HepG2 (cell line): Measurements from ENCODE around the gene NTN4. TPM values are rescaled to one million over a fixed set of nuclear protein-coding genes. Genes with fewer than 3 reads are reported as not detected.

Experiments used
- ATAC-seq: fragments of 200-7000 bp; cut with Tn5 transposase; 3 replicates; pipeline ENCODE4 v1.9.1; 2020; ENCODE audit warnings: mild to moderate bottlenecking, moderate library complexity
- BruUV-seq: library from RNA; stranded (reverse); fragments of 400-500 nt; replicated peaks from 2 replicates; lab custom pipeline; 2021; lab: Mats Ljungman, UMichigan
- CTCF ChIA-PET: fragments of 300-600 bp; formaldehyde crosslinking; extraction: SDS; loops from one replicate; lab custom pipeline; 2021; ENCODE audit warnings: low total read pairs, inconsistent platforms, low intra/inter-chr PET ratio; lab: Yijun Ruan, JAX
- POLR2A ChIA-PET: fragments of 350-600 bp; sonication (Branson Sonifier 250); formaldehyde crosslinking; loops from one replicate; lab custom pipeline; 2020; ENCODE audit warnings: antibody characterized with exemption, inconsistent platforms; lab: Yijun Ruan, JAX
- DNase-seq: peaks from one replicate; pipeline ENCODE4 v3.0.0-alpha.2; 2015; ENCODE audit warnings: low spot score
- FAIRE-seq: peaks from 3 replicates; lab custom pipeline; 2011; peaks lifted over from hg19 to GRCh38; lab: Jason Lieb, UNC
- H2AFZ ChIP-seq: one replicate; pipeline ENCODE4 v1.6.1; 2011; ENCODE audit warnings: low read length, inconsistent platforms
- H3K27ac ChIP-seq: fragments of 300-600 bp; 3 replicates; pipeline ENCODE4 v1.8.0; 2011; ENCODE audit warnings: mixed run types, mild to moderate bottlenecking, mixed read lengths, low read length, inconsistent platforms; ENCODE audit not compliant: insufficient read depth; ENCODE audit errors: extremely low read length
- H3K27me3 ChIP-seq, 2 experiments: fragments of 200-600 bp in 1 of 2; 2 replicates in 1 of 2; 3 replicates in 1 of 2; pipeline versions ENCODE4 v1.6.0 to v1.8.0; 2011; ENCODE audit warnings: low read length in 2 of 2, mild to moderate bottlenecking in 2 of 2, moderate library complexity in 2 of 2, inconsistent platforms in 1 of 2; ENCODE audit not compliant: insufficient read depth in 2 of 2, control insufficient read depth in 1 of 2
- H3K36me3 ChIP-seq, 2 experiments: fragments of 200-600 bp in 1 of 2; replicated peaks in 1 of 2; 2 replicates in 1 of 2; 3 replicates in 1 of 2; pipeline versions ENCODE4 v1.5.1 to v1.8.0; 2011; ENCODE audit warnings: low read length in 2 of 2, inconsistent platforms in 1 of 2; ENCODE audit not compliant: insufficient read depth in 2 of 2, control insufficient read depth in 1 of 2
- H3K4me1 ChIP-seq: 2 replicates; pipeline ENCODE4 v1.5.1; 2012; ENCODE audit warnings: low read length, inconsistent platforms; ENCODE audit not compliant: insufficient read depth
- H3K4me2 ChIP-seq: 2 replicates; pipeline ENCODE4 v1.6.0; 2011; ENCODE audit warnings: low read depth, low read length, inconsistent platforms
- H3K4me3 ChIP-seq, 3 experiments: fragments of 200-600 bp in 1 of 3; sonication (generic), shearing (Covaris generic) in 1 of 3; replicated peaks in 1 of 3; 2 replicates each; pipeline ENCODE4 v1.5.1; 2011 to 2016; ENCODE audit warnings: low read length in 3 of 3, inconsistent platforms in 2 of 3, low read depth in 2 of 3, mild to moderate bottlenecking in 2 of 3, control low read depth in 1 of 3, mixed read lengths in 1 of 3; ENCODE audit not compliant: insufficient read depth in 1 of 3
- H3K79me2 ChIP-seq: one replicate; pipeline ENCODE4 v1.6.1; 2011; ENCODE audit warnings: low read length, inconsistent platforms; ENCODE audit not compliant: insufficient read depth
- H3K9ac ChIP-seq: 2 replicates; pipeline ENCODE4 v1.6.0; 2011; ENCODE audit warnings: mild to moderate bottlenecking, low read depth, low read length, inconsistent platforms; ENCODE audit not compliant: insufficient read depth
- H3K9me3 ChIP-seq: 2 replicates; pipeline ENCODE4 v1.5.1; 2012; ENCODE audit warnings: mild to moderate bottlenecking, low read length
- H4K20me1 ChIP-seq: 2 replicates; pipeline ENCODE4 v1.6.0; 2011; ENCODE audit warnings: inconsistent platforms, mild to moderate bottlenecking, low read length, moderate library complexity; ENCODE audit not compliant: insufficient read depth
- FOXJ3 ChIP-seq: sonication (generic); formaldehyde crosslinking; IDR thresholded peaks from 2 replicates; pipeline ENCODE4 v1.4.0; 2020; ENCODE audit warnings: missing genetic modification reagents, mild to moderate bottlenecking, borderline replicate concordance
- HES4 ChIP-seq: sonication (generic); formaldehyde crosslinking; IDR thresholded peaks from 2 replicates; pipeline ENCODE4 v1.9.0; 2021; ENCODE audit warnings: mild to moderate bottlenecking, missing genetic modification reagents, borderline replicate concordance
- PTBP1 ChIP-seq: fragments of 200-400 bp; formaldehyde crosslinking; IDR thresholded peaks from 2 replicates; pipeline ENCODE4 v1.6.1; 2018; ENCODE audit warnings: low read length, low read depth; ENCODE audit not compliant: poor library complexity, severe bottlenecking
- TRIM24 ChIP-seq: sonication (generic); formaldehyde crosslinking; IDR thresholded peaks from 2 replicates; pipeline ENCODE4 v1.8.0; 2022; ENCODE audit warnings: mild to moderate bottlenecking, missing genetic modification reagents
- ZFP90 ChIP-seq: sonication (generic); formaldehyde crosslinking; IDR thresholded peaks from 2 replicates; pipeline ENCODE4 v1.8.0; 2022; ENCODE audit warnings: missing genetic modification reagents, mild to moderate bottlenecking, inconsistent platforms, borderline replicate concordance
- ZNF264 ChIP-seq: sonication (generic); formaldehyde crosslinking; IDR thresholded peaks from 2 replicates; pipeline ENCODE4 v1.4.0; 2020; ENCODE audit warnings: missing genetic modification reagents
- ZNF496 ChIP-seq: sonication (generic); formaldehyde crosslinking; IDR thresholded peaks from 2 replicates; pipeline ENCODE4 v1.8.1; 2023; ENCODE audit warnings: mild to moderate bottlenecking, moderate library complexity, missing genetic modification reagents; ENCODE audit not compliant: insufficient replicate concordance
- ZNF564 ChIP-seq: sonication (generic); formaldehyde crosslinking; IDR thresholded peaks from 2 replicates; pipeline ENCODE4 v1.8.1; 2023; ENCODE audit warnings: mild to moderate bottlenecking, missing genetic modification reagents
- ZNF589 ChIP-seq: sonication (generic); formaldehyde crosslinking; conservative IDR thresholded peaks from 2 replicates; pipeline ENCODE4 v1.8.0; 2022; ENCODE audit warnings: mild to moderate bottlenecking, moderate library complexity, missing genetic modification reagents
- ZNF670 ChIP-seq: sonication (generic); formaldehyde crosslinking; IDR thresholded peaks from 2 replicates; pipeline ENCODE4 v1.8.0; 2022; ENCODE audit warnings: mild to moderate bottlenecking, missing genetic modification reagents, borderline replicate concordance
- ZNF768 ChIP-seq: sonication (generic); formaldehyde crosslinking; IDR thresholded peaks from 2 replicates; pipeline ENCODE4 v1.4.0; 2020; ENCODE audit warnings: missing genetic modification reagents
- WGBS: methylation state at CpG from one replicate; pipeline ENCODE4 v1.1.6; 2017; ENCODE audit warnings: low lambda C conversion rate; 5-methylcytosine and 5-hydroxymethylcytosine counted together
- in situ Hi-C: cut with HindIII; loops from 2 replicates; pipeline ENCODE4 v1.10.0; 2017; ENCODE audit warnings: low pct_unique_long_range_greater_than_20kb; ENCODE audit not compliant: extremely low pct_ligation_motif_present
- intact Hi-C: fragments of 100-400 bp; cut with micrococcal nuclease; formaldehyde crosslinking; loops from one replicate; pipeline ENCODE4 v1.10.0; 2022; ENCODE audit not compliant: unreplicated experiment
- polyA plus RNA-seq, 8 experiments: library from polyadenylated mRNA; depleted of rRNA in 3 of 8; stranded (reverse) in 7 of 8; unstranded in 1 of 8; fragments of >200 nt; fragmentation: Illumina TruSeq in 4 of 8; extraction: Trizol in 4 of 8; gene quantifications; 2 replicates each; pipeline versions ENCODE4 v1.2.1 to v1.2.3, GENCODE V29; 2011 to 2016; ENCODE audit warnings: low read depth in 4 of 8, missing spikeins in 1 of 8, mixed read lengths in 1 of 8; ENCODE audit not compliant: insufficient read depth in 1 of 8
- total RNA-seq, 5 experiments: library from RNA; depleted of rRNA; stranded (reverse); fragments of >200 nt; fragmentation: Illumina TruSeq; extraction: Trizol; gene quantifications; 2 replicates each; pipeline ENCODE4 v1.2.3, GENCODE V29; 2016; ENCODE audit warnings: low read depth in 1 of 5
- TF ChIP-seq, protein P1 (sequence below): sonication (generic); formaldehyde crosslinking; IDR thresholded peaks from 2 replicates; pipeline ENCODE4 v1.5.0; 2020; ENCODE audit warnings: missing genetic modification reagents, mild to moderate bottlenecking, borderline replicate concordance
- TF ChIP-seq, protein P2 (sequence below), 2 experiments: sonication (generic) in 1 of 2; formaldehyde crosslinking in 1 of 2; IDR thresholded peaks; 2 replicates each; pipeline versions ENCODE4 v1.6.1 to v1.9.0; 2014 to 2022; ENCODE audit warnings: antibody characterized with exemption in 1 of 2, borderline replicate concordance in 1 of 2, inconsistent platforms in 1 of 2, low read depth in 1 of 2, missing genetic modification reagents in 1 of 2
- TF ChIP-seq, protein P3 (sequence below): sonication (generic); formaldehyde crosslinking; IDR thresholded peaks from 2 replicates; pipeline ENCODE4 v1.5.0; 2020; ENCODE audit warnings: missing genetic modification reagents, mild to moderate bottlenecking, borderline replicate concordance

The NTN4 gene
- total and polyA plus RNA-seq, 2 of the 13 experiments (the other 11 are each of a cell fraction or from before 2014, with no cell fraction given), result 7.8 to 11.5 TPM

DNA sequence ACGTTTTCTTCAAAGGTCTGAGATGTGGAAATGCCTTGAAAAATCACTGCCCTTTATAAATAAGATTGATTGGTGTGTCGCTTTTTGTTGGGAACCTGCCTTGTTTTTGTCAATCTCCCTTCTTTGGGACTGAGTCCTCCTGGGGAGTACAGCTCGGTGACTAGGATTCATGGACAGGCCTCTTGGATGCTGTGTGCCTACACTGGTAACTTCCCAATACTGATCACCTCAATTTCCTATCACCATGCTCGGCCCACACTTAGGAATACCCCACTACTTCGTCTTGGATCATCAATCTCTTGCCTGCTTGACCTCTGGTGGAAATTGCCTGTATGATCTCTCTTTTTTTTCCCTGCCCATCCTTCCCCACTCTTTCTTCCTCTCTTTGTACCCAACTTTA lies 34.2 kb downstream of the NTN4 start (continued):
- TF ChIP-seq TRIM24 (no peak), ZNF589 (CRISPR knock-in tag) (no peak)

DNA sequence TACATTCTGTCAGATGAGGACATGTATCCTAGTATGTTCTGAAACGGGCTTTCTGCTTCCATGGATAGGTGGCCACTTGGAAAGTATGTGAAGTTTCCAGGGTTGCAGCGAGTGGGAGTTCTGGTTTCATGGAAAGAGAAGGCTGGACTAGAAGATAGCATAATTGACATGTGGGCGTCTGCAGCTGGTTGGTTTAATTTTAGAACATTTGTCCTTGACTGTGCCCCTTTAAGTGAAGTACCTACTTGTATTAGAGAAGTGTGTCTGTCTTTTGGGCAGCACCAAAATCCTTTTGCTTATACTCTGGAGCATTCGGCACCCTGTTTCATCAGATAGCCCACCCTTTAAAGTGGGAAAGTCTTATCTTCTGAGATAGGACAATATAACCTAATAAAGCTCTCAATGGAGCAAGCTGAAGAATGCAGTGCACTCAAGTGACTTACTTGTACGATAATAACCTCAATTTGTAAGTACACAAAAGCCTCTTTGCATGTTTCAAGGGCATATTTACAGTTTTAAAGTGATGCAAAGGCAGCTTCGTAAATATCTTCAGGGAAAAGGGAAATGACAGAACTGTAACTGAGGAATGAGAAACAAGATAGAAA lies 35.2 kb downstream of the NTN4 start:
- no peaks in the 10 kb centered on the region for H3K27me3 ChIP-seq
- H4K20me1 ChIP-seq, result no peaks in the 10 kb centered on the region
- DNase-seq (no peak), ATAC-seq (no peak), FAIRE-seq (no peak)
- CTCF ChIA-PET, result no interaction called here
- H3K4me1 ChIP-seq, result peaks cover 12% of the 10 kb centered on the region
- no peak overlapping the region for H3K9ac ChIP-seq
- intact Hi-C loops (no loop called here), in situ Hi-C loops (no loop called here)
- 92% methylated on average over 6 of the region's 6 CpGs for WGBS
- no peak overlapping the region for H3K27ac ChIP-seq
- BruUV-seq, result no TSS peak
- POLR2A ChIA-PET, result no interaction called here
- no peaks in the 10 kb centered on the region for H3K9me3 ChIP-seq
- no peak overlapping the region for H3K4me2 ChIP-seq
- no peak overlapping the region for H3K4me3 ChIP-seq
- no peaks in the 10 kb centered on the region for H3K79me2 ChIP-seq
- H3K36me3 ChIP-seq, result no peaks in the 10 kb centered on the region
- no peak overlapping the region for H2AFZ ChIP-seq
- TF ChIP-seq PTBP1, result no peak
- no peak for TF ChIP-seq ZNF768 (CRISPR knock-in tag)
- no peak for TF ChIP-seq ZNF496 (CRISPR knock-in tag)
- no peak for TF ChIP-seq ZNF264 (CRISPR knock-in tag)
- TF ChIP-seq, protein P1, sequence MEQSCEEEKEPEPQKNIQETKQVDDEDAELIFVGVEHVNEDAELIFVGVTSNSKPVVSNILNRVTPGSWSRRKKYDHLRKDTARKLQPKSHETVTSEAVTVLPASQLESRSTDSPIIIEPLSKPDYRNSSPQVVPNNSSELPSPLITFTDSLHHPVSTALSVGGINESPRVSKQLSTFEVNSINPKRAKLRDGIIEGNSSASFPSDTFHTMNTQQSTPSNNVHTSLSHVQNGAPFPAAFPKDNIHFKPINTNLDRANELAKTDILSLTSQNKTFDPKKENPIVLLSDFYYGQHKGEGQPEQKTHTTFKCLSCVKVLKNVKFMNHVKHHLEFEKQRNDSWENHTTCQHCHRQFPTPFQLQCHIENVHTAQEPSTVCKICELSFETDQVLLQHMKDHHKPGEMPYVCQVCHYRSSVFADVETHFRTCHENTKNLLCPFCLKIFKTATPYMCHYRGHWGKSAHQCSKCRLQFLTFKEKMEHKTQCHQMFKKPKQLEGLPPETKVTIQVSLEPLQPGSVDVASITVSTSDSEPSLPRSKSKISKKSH (CRISPR knock-in tag), result no peak
- TF ChIP-seq ZNF564 (CRISPR knock-in tag), result no peak
- TF ChIP-seq, protein P2, sequence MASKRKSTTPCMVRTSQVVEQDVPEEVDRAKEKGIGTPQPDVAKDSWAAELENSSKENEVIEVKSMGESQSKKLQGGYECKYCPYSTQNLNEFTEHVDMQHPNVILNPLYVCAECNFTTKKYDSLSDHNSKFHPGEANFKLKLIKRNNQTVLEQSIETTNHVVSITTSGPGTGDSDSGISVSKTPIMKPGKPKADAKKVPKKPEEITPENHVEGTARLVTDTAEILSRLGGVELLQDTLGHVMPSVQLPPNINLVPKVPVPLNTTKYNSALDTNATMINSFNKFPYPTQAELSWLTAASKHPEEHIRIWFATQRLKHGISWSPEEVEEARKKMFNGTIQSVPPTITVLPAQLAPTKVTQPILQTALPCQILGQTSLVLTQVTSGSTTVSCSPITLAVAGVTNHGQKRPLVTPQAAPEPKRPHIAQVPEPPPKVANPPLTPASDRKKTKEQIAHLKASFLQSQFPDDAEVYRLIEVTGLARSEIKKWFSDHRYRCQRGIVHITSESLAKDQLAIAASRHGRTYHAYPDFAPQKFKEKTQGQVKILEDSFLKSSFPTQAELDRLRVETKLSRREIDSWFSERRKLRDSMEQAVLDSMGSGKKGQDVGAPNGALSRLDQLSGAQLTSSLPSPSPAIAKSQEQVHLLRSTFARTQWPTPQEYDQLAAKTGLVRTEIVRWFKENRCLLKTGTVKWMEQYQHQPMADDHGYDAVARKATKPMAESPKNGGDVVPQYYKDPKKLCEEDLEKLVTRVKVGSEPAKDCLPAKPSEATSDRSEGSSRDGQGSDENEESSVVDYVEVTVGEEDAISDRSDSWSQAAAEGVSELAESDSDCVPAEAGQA (IDR thresholded peaks at IDR 0.05; ENCODE audit: low read depth), result no peak
- TF ChIP-seq, protein P2 (CRISPR knock-in tag; IDR thresholded peaks at IDR 0.05; ENCODE audit: borderline replicate concordance), result no peak
- TF ChIP-seq ZFP90 (CRISPR knock-in tag), result no peak
- no peak for TF ChIP-seq HES4
- TF ChIP-seq, protein P3, sequence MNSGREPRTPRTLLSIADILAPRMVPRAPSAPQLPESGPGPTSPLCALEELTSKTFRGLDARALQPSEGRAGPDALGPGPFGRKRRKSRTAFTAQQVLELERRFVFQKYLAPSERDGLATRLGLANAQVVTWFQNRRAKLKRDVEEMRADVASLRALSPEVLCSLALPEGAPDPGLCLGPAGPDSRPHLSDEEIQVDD (CRISPR knock-in tag), result no peak
- no peak for TF ChIP-seq ZNF670 (CRISPR knock-in tag)
- no peak for TF ChIP-seq FOXJ3
